ENCODE results near the gene UBAC2.

The UBAC2 gene

DNA sequence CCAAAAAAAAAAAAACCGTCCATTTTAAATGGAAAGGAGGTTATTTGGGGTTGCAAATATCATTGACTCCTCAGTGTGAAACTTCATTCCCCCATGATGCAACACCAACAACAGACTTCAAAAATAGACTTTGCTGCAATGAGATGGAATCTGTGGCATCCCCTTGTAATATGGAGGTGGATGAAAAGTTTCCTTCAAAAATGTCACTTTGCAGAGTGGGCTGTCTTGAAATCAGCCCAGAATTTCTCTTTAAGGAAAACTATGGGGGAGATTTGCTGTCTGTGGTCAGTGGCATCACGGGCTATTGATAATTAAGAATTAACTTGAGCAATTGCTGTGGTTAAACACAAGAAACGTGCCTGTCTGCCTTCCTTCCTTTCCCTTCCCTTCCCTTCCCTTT, 56.1 kb downstream of the UBAC2 start:
- no peak for TF ChIP-seq CTCF (conservative IDR thresholded peaks at IDR 0.05; ENCODE audit: low read length)
- no peak overlapping the region for H3K4me3 ChIP-seq (ENCODE audit: low read length)
- peak; percentile 87 for DNase-seq (ENCODE audit: low read depth)

- no peak for TF ChIP-seq CTCF (conservative IDR thresholded peaks at IDR 0.05; ENCODE audit: low read length)
- no peak for DNase-seq (ENCODE audit: low read depth)
- no peak overlapping the region for H3K4me3 ChIP-seq (ENCODE audit: low read length)
Observed at GRCh38 chr13:99257291-99257690, 56.6 kb downstream of the UBAC2 start.

DNA sequence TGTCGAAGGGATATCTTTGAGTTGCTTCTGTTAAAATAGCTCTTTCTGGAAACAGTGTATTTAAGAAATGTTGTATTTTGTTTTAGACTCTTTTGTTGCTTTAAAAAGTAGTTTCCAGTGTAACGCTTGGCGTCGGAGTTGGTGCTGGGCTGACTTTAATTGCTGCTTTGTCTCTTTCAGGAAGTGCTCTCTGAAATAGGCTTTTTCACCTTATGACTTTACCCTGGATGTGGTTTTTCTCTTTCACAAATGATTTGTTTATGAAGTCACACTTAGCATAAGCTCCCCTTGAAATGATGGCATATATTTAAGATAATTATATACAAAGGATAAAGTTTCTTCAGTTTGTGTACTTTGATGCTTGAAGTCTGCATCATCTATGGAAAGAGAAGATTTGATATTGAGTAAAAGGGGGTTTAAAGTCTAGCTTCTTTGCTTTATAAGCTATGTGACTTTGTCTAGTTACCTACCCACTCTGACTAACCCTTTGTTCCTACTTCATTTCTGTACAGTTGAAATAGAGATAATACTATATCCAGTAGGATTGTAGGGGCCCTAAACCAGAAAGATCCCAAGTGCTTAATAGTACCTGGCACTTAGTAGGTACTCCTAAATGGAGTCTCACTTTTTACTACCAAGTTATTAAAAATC, 57.7 kb downstream of the UBAC2 start, which contains the start of gene GPR18:
Gene GPR18, minus strand, starts transcription at position 170 of the 651 bp plus-strand sequence. CDS start 2,507 bp downstream, outside the sequence.
- no peak for TF ChIP-seq CTCF (conservative IDR thresholded peaks at IDR 0.05; ENCODE audit: low read length)
- DNase-seq (ENCODE audit: low read depth), result no peak
- H3K4me3 ChIP-seq (ENCODE audit: low read length), result no peak within 1 kb of the TSS

GRCh38 chr13:99258946-99259345, 58.3 kb downstream of the UBAC2 start:
- TF ChIP-seq CTCF (conservative IDR thresholded peaks at IDR 0.05; ENCODE audit: low read length), result no peak
- DNase-seq (ENCODE audit: low read depth), result no peak

DNA sequence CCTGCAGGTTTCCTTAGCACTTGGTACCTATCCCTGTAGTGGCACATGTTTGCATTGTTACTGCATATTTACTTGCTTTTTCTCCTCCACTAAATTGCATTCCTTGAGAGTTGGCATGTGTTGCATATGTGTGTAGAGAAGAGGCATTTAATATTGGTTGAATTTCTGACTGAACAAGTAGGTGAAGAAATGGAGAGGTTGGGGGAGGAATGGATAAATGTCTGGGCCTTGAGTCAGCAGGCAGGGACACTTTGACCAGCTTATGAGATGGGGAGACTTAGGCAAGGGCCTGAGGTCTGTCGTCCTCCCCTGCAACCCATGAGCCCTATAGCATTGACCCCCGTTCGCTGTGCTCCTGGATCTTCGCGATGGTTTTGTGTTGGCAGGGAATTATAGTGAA, 59.6 kb downstream of the UBAC2 start:
- H3K4me3 ChIP-seq (ENCODE audit: low read length), result no peak overlapping the region
- no peak for TF ChIP-seq CTCF (conservative IDR thresholded peaks at IDR 0.05; ENCODE audit: low read length)
- peak; percentile 50 for DNase-seq (ENCODE audit: low read depth)

More at GRCh38 chr13:99258946-99259345, 58.3 kb downstream of the UBAC2 start:
- no peak overlapping the region for H3K4me3 ChIP-seq (ENCODE audit: low read length)

DNA sequence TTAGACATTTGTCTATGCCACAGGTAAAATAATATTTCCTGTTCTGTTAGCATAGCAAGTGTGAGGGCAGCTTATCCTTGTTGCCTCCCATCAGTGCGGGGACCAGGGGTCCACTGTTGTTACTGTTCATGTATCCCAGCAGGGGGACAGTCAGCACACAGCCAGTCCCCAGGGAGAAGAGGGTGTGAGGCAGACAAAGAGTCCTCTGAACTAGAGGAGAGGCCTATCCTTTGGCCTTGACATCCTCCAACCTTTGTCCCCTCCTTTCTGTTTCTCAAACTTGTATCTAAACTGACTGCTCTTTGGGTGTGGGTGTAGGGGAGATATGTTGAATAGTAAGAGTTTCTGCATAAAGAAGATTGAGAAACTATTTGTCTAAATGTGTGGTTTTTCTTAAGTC, 60.4 kb downstream of the UBAC2 start:
- TF ChIP-seq CTCF (conservative IDR thresholded peaks at IDR 0.05; ENCODE audit: low read length), result no peak
- H3K4me3 ChIP-seq (ENCODE audit: low read length), result no peak overlapping the region
- DNase-seq (ENCODE audit: low read depth), result no peak

- DNase-seq (ENCODE audit: low read depth), result peak; percentile 18
- no peak overlapping the region for H3K4me3 ChIP-seq (ENCODE audit: low read length)
- no peak for TF ChIP-seq CTCF (conservative IDR thresholded peaks at IDR 0.05; ENCODE audit: low read length)
Observed at GRCh38 chr13:99263126-99263785, 62.6 kb downstream of the UBAC2 start.

All from AG10803 (cell line).